ENCODE measurements around the gene POLR3H. TPM values are rescaled to one million over a fixed set of nuclear protein-coding genes. Genes with fewer than 3 reads are reported as not detected.
"Not testable (repeated sequence)": the region's sequence is repeated elsewhere in the genome, so short reads cannot be mapped to it uniquely, and the experiment has no call there.

POLR3H gene
- total RNA-seq, 1 donor from 2014 or later: 28.8 TPM

DNA sequence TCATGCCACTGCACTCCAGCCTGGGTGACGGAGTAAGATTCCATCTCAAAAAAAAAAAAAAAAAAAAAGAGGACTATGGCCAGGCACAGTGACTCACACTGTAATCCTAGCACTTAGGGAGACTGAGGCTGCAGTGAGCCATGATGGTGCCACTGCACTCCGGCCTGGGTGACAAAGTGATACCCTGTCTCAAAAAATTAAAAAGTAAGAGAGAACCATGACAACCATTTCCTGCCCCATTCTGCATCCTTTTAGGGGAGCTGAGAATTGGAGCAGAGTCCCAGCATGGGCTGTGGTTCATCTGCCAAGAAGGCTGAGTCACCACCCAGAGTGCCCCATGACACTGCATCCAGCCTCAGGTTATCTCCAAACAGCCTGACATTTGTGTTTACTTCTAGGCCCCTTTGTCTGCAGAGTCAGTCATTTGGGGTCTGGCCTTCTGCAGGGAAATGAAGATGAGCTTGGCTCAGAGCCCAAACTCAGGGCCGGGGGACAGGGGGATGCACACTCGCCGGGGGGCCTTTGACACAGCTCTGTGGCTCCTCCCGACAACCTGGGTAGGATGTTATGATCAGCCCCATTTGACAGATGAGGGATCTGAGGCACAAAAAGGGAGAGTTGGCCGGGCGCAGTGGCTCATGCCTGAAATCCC lies 21.3 kb upstream of the POLR3H start:
- intact Hi-C loops (cut with micrococcal nuclease): no loop called here

DNA sequence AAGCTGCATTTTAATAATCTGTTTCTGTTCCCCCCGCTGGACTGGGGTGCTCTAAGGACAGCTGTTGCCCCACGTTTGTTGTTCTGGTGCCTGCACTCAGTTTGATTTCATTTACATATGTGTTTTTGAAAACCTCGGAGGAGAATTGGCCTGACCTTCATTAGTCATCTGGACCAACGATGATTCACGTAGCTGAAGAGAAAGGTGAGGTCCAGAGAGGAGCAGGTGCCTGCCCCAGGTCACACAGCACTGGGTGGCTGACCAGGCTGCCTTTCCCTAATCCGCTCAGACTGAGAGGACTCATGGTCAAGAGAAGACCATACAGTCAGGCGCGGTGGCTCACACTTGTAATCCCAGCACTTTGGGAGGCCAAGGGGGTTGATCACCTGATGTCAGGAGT lies 20.3 kb upstream of the POLR3H start:
- intact Hi-C loops (cut with micrococcal nuclease): no loop called here

DNA sequence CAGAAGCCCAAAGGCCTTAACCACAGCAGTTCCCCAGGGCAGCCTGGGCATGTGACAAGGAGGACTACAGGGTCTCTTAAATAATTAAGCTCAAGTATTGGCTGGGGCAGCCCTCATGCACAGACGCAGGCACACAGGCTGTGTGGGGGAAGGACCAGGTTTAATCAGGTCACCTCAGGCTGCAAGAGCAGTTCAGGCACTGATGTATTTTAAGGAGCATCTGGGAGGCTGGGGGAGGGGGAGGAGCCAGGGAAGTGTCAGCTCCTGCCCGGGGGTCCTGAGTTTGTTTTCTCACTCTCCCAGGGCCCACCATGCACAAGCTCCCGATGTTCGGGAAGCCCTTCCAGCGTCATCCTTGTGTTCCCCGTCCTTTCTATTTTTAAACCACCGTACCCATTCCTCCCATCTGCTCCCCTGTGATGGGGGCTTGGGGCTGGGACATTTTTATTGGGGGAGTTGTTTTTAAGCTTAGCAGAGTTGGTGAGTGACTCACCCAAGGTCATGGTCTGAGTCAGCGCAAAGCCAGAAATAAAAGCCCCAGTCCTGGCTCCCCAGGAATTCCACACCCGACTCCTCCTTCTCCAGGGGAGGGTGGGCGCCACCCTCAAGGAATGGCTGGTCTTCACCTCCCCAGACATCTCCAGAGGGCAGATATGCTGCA lies 18.9 kb upstream of the POLR3H start:
- intact Hi-C loops (cut with micrococcal nuclease): no loop called here

DNA sequence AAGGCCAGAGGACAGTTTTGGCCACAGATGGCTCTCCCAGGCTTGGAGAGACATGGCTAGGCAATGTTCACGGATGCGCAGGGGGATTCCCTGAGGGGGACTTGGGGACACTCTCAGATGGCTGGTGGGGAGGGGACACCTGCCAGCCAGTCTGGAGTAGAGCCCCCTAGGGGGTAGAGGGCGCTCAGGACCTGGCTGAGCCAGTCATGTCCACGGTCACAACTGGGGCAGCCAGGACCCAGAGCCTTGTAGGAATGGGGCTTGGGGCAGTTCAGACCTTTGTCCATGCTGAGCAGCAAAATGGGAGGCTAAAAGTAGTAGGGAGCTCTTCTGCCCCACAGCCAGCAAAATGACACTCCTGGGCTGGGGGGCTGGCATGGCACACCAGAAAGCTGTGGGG lies 18.2 kb upstream of the POLR3H start:
- intact Hi-C loops (cut with micrococcal nuclease): no loop called here

DNA sequence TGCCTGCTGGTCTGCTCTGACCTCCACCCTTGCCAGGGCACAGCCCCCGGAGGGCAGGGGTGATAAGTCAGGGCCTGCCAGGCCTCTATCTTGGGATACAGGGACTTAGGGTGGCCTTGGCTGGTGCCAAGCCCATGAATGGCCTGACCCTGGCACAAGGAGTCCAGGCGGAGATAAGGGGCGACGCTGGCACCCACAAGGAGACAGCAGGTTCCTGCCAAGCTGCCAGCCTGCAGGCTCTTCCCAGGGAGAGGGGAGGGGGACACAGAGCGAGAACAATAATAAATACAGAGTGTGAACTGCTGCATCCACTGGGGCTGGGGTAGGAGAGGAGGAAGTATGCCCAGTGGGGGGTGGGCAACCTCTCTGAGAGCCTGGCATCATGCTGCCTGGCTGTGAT lies 17.5 kb upstream of the POLR3H start:
- intact Hi-C loops (cut with micrococcal nuclease): no loop called here

DNA sequence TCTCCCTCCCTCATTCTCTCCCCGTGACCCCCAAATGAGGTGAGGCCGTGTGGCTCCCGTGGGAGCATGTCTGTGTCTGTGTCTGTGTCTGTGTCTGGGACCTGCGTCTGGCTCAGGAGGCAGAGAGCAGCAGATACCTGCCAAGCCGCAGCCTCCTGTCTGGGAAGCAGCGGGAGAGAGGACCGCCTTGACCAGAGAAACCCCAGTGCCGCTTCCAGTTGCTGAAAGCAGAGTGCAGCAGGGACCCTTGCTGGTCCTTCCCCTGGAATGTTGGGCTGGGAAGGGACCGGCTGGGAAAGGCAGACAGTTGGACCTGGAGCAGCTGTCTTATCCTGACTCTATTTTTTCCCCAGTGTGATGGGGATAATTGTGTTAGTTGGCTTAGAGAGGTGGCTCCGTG lies 17.1 kb upstream of the POLR3H start:
- intact Hi-C loops (cut with micrococcal nuclease): no loop called here

DNA sequence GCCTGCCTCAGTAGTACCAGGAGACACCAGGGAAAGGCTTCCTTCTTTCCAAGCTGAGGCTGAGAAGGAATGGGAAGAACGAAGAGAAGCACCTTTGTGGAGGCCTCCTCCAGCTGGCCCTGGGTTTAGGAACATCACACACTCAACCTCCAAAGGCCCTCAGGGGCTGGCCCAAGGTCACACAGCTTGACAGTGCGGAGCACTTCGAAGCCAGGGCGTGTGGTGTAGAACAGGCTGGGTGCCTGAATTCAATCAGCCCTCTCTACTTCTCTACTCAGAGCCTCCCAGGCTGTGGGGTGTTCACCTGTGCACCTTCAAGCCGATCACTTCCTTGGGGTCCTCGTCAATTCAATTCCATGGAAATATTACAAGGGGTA lies 15.8 kb upstream of the POLR3H start:
- intact Hi-C loops (cut with micrococcal nuclease): no loop called here

DNA sequence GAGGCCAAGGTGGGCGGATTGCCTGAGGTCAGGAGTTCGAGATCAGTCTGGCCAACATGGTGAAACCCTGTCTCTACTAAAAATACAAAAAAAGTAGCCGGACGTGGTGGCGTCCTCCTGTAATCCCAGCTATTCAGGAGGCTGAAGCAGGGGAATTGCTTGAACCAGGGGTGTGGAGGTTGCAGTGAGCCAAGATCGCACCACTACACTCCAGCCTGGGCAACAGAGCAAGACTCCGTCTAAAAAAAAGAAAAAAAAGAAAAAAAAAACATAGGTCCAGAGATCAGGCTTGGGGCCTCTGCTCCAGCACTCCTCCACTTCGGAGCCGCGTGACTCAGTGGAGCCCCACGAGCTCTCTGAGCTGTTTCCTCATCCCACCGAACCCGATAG lies 14.0 kb upstream of the POLR3H start:
- intact Hi-C loops (cut with micrococcal nuclease): not testable (repeated sequence)

DNA sequence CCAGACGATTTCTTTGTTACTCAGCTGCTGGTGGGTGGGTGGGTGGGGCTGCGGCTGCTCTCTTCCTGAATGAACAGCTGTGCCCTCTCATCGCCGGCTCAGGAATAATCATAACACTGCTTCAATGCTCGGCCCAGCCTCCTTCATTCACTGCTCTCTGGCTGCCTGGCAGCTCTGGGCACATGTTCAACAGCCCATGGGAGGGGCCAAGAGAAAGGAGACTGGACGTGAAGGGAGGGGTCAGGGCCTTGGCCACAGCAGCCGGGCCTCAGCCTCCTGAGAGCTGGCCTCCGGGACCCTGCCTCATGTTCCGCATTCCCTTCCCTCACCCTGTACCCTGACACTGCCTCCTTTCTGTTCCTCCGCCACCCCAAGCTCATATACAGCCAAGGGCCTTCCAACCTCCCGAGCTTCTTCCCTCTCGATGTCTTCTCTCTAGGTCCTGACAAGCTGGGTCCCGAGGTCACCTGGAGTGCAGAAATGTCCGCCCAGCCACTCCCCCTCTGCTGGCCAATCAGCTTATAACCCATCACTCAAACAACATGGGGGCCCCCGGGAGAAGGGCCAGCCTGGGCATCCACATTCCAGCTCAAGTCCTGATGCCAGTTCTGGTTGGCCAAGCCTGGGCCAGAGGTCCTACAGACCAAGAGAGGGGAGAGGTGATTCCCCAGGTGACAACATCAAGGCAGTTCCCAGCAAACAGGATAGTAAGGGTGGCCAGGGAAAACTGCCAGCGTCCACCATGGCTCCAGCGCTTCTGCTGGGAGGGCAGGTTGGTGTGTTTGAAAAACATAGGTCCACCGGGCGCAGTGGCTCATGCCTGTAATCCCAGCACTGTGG lies 13.4 kb upstream of the POLR3H start:
- intact Hi-C loops (cut with micrococcal nuclease): no loop called here

DNA sequence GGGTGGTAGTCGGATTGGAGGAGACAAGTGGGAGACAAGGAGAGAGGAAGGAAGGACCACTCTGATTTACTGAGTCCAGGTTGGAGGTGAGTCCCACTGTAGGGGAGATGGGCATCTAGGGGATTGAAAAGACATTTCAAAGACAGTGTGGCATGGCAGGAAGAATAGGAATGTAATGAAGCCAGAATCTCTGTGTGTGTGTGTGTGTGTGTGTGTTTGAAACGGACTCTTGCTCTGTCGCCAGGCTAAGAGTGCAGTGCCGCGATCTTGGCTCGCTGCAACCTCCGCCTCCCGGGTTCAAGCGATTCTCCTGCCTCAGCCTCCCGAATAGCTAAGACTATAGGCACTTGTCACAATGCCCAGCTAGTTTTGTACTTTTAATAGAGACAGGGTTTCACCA lies 12.3 kb upstream of the POLR3H start:
- intact Hi-C loops (cut with micrococcal nuclease): no loop called here

DNA sequence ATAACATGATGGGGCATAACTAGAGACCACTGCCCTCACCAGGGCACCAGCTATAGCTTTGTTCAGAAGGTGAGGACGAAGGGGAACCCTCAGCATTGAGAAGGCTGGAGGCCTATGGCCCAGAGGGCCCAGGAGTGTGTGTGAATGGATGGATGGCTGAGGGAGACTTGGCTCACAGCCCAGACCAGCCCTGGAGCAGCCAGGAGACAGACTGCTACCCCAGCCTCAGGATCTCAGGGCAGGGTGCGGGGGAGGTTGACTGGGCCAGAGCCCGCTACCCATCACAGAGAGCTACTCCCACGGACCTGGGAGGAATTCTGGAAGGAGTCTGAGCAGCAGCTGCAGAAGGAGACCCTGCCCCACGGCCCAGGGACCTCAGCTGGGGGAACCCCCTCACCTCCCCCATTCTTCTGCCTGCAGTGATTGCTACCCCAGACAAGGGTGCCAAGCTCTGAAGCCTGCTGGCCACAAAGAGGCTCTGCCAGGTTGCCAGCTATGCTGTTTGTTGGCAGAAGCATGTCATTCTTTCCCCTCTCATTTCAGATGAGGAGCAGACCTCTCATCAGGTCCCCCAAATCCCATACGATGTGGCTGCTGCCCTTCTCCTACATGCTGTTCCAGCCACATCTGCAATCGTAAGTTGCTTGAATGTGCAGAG lies 11.2 kb upstream of the POLR3H start:
- intact Hi-C loops (cut with micrococcal nuclease): no loop called here

DNA sequence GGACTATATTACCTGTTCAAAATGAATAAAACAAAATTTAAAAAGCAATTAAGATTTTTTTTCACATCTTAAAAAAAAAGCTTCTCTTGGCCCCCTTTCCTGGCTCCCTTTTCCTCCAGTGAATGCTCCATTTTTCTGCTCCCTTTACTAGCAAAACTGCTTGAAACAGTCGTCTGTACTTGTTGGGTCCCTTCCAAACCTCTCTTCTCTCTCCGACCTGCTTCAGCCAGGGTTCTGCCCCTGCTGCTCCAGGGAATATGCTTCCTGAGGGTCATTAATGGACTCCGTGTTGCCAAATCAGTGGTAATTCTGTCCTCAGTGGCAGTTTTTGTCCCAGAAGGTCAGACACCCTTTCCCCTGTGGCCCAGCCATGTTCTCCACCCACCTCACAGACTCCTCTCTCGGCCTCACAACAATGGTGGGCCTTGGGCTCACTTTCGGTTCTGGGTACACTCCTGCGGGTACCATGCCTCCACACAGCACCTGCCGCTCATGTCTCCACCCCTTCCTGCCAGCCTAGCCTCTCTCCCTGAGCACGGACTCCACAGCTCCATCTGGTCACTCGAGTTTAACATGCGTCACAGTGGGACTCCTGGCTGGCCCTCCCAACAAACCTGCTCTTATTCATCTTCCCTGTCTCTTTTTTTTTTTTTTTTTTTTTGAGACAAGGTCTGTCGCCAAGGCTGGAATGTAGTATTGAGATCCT lies 7.8 kb upstream of the POLR3H start:
- intact Hi-C loops (cut with micrococcal nuclease): no loop called here

DNA sequence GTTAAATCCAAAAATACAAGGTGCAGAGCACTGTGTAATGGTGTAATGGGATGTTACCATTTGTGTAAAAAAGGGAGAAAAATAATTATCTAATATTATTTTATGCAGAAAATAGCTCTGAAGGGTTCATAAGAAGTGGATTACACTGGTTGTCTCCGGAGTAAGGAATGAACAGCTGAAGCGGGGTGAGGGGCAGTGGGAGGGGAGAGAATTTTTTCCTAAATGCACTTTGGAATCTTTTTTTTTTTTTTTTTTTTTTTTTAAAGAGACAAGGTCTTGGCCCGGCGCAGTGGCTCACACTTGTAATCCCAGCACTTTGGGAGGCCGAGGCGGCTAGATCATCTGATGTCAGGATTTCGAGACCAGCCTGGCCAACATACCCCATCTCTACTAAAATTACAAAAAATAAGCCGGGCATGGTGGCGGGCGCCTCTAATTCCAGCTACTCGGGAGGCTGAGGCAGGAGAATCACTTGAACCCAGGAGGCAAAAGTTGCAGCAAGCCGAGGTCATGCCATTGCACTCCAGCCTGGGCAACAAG lies 6.8 kb upstream of the POLR3H start:
- intact Hi-C loops (cut with micrococcal nuclease): no loop called here

DNA sequence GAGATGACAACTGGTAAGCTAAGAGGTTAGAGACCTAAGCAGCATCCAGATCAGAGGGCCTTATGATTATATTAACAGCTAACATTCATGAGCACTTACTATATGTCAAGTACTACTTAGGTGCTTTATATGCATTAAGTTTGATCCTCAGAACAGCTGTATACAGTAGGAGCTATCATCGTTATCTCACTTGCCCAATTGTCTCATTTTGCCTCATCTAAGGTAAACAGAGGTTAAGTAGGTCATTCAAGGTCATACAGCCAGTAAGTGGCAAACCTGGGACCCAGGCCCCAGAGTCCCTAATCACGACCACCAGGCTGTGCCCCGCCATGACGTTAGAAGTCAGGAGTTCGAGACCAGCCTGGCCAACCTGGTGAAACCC lies 4.6 kb upstream of the POLR3H start:
- intact Hi-C loops (cut with micrococcal nuclease): loop anchor here (10.0 kb wide), 1 partner anchor 454 kb away; the partner anchor contains the start of gene EP300

DNA sequence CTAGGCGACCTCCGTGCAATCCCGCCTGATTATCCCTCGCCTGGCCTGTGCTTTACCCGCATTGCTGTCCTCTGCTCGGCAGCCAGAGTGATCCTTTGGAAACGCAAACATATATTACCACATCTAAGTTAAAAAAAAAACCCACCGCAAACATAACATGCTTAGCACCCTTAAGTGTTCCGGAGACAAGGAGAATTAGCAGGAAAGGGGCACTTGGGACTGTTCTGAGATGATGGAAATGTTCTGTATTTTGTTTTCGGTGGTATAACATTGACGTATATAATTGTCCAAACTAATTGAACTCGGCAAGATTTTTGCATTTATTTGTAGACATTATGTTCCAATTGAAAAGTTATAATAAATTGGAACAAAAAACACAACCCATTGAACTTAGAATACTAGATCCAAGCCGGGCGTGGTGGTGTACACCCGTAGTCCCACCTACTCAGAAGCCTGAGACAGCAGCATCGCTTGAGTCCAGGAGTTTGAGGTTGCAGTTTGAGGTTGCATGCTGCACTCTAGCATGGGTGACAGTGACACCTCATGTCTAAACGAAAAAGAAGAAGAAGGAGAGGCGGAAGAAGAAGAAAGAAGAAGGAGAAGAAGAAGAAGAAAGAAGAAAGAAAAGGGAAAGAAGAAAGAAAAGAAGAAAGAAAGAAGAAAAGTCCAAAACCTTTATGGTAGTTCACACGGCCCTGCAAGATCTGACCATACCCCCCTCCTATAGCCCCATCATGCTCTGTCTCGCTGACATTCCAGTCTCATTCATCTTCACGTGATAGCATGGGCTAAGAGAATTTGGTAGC lies 604 bp upstream of the POLR3H start:
- intact Hi-C loops (cut with micrococcal nuclease): loop anchor here (1.0 to 10.0 kb wide), 13 partner anchors 45 to 450 kb away; partner anchors contain the start of genes CENPM, DESI1, EP300 and PHF5A

DNA sequence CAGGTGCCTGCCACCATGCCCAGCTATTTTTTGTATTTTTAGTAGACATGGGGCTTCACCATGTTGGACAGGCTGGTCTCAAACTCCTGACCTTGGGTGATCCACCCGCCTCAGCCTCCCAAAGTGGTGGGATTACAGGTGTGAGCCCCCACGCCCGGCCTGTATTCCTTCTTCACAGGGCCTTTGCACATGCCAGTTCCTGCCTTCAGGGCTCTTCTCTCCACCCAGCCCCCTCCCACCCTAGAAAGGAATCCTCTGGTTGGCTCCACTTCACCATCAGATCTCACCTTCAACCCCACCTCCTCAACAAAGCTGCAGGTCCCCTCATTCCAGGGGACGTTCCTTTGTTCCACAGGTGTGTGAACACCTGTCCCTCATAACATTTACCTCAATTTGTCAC lies 2.0 kb downstream of the POLR3H start:
- intact Hi-C loops (cut with micrococcal nuclease): loop anchor here (10.0 kb wide), 1 partner anchor 447 kb away; the partner anchor contains the start of gene EP300

DNA sequence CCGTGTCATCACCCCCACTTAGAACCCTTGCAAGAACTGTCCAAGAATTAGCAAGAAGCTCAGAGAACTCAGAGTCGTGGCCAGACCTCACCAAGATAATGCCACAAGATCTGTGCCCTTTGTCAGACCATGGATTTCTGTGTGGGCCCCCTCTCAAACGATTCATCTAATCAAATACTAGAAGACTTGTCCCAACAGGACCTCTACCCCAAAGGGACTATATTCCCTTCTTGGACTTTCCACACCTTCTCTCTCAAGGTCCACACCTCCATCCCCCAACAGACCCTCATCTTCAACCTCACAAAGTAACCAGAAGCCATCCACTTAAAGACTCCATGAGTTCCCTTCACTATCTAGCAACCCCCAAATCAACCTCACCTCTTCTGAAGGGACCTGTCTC lies 2.8 kb downstream of the POLR3H start:
- intact Hi-C loops (cut with micrococcal nuclease): loop anchor here (10.0 kb wide), 1 partner anchor 447 kb away; the partner anchor contains the start of gene EP300

DNA sequence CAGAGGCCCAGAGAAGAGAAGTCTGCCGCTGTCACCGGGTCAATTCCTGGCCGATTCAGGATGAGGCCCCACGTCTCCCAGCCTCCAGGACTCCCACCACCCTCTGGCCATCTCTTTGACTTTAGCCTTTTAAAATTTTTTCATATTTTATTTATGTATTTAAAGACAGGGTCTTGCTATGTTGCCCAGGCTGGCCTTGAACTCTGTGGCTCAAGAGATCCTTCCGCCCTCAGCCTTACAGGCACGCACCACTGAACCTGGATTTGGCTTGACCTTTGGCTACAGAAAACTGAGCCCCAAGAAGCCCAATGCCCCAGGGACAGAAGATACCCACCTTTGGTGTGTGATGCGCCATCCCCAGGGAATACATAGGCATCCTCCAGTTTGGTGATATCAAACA lies 3.9 kb downstream of the POLR3H start:
- intact Hi-C loops (cut with micrococcal nuclease): loop anchor here (10.0 kb wide), 1 partner anchor 446 kb away; the partner anchor contains the start of gene EP300

DNA sequence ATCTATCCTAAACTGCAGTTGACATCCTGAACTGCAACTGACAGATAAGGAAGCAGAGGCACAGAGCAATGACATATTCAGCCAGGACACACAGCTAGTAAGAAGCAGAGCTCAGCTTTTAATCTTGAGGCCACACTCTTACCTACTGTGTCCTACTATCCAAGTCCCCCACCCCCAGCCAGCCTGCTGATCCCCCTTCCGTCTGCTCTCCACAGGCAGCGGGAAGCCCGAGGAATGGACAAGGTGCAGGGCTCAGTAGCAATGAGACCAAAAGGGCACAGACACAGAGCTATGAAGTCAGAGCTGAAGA lies 4.3 kb downstream of the POLR3H start:
- intact Hi-C loops (cut with micrococcal nuclease): loop anchor here (10.0 kb wide), 1 partner anchor 445 kb away; the partner anchor contains the start of gene EP300
